Measurements from ENCODE around the gene LRRC4C. TPM values are rescaled to one million over a fixed set of nuclear protein-coding genes. Genes with fewer than 3 reads are reported as not detected.

LRRC4C gene
- total and polyA plus RNA-seq, 2 donors (not counting 3 experiments of a cell fraction or from before 2014, with no cell fraction given) = not detected

DNA sequence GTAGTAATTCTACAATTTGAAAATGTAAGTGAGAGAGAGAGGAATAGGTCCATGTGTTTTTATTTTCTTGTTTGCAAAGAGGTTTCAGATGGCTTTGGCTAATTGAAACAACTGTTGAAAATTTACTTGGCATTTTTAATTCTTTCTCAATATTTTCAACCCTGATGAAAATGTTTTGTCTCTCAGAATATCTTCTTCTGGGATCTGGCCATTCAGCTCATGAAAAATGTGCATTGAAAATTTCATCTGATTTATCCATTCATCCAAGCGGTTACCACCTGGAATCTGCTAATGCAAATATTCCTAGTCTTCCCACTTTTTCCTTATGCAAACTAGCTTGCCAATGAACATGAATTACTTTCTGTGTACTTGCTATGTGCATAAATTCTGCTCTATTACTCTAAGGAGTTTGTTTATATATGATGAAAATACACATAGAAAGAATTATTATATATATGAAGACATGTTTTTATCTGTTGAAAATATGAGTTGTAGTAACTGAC is 621.2 kb downstream of the LRRC4C start:
- H3K4me3 ChIP-seq (replicated peaks in 1 of 3; ENCODE audit: insufficient read depth in 1 of 3, low read depth in 1 of 3, low read length in 3 of 3) = no peak overlapping the region
- no peaks in the 10 kb centered on the region for H4K20me1 ChIP-seq (replicated peaks; ENCODE audit: control insufficient read depth, extremely low read depth, insufficient read depth, low read length)
- no peaks in the 10 kb centered on the region for H3K9me3 ChIP-seq (replicated peaks; ENCODE audit: control insufficient read depth, insufficient read depth, low read length)
- FAIRE-seq = no peak
- no peak overlapping the region for H2AFZ ChIP-seq (ENCODE audit: low read depth, low read length)
- H3K9me1 ChIP-seq (replicated peaks; ENCODE audit: control insufficient read depth, extremely low read depth, insufficient read depth, low read length) = no peaks in the 10 kb centered on the region
- dilution Hi-C loops (cut with MboI; ENCODE audit: extremely low pct_ligation_motif_present, low sequenced_read_pairs) (no loop called here), intact Hi-C loops (cut with micrococcal nuclease) (no loop called here)
- TF ChIP-seq JUN (IDR thresholded peaks at IDR 0.05; ENCODE audit: borderline replicate concordance, insufficient read depth, insufficient read length, low read depth) (no peak), GATA2 (IDR thresholded peaks at IDR 0.05; ENCODE audit: insufficient read depth, insufficient read length, low read depth, low read length) (no peak), POLR2AphosphoS5 (IDR thresholded peaks at IDR 0.05; ENCODE audit: insufficient read depth, low read depth, low read length) (no peak), EZH2 (IDR thresholded peaks at IDR 0.05; ENCODE audit: borderline replicate concordance, low read depth, low read length, severe bottlenecking) (no peak), FOS (IDR thresholded peaks at IDR 0.05; ENCODE audit: borderline replicate concordance, insufficient read depth, low read length) (no peak)
- no peaks in the 10 kb centered on the region for H3K4me1 ChIP-seq (ENCODE audit: control insufficient read depth, extremely low read depth, insufficient read depth, low read length)
- POLR2A ChIA-PET = no interaction called here
- H3K27ac ChIP-seq (ENCODE audit: insufficient read depth, low read depth, low read length) = no peak overlapping the region
- no peaks in the 10 kb centered on the region for H3K27me3 ChIP-seq (ENCODE audit: control insufficient read depth in 2 of 2, insufficient read depth in 2 of 2, low read length in 2 of 2)
- H3K36me3 ChIP-seq (ENCODE audit: control insufficient read depth in 2 of 2, extremely low read depth in 1 of 2, insufficient read depth in 2 of 2, low read length in 2 of 2) = no peaks in the 10 kb centered on the region
- no peak overlapping the region for H3K9ac ChIP-seq (replicated peaks; ENCODE audit: extremely low read depth, insufficient read depth, low read length)
- H3K4me2 ChIP-seq (ENCODE audit: insufficient read depth, low read length) = no peak overlapping the region
- H3K79me2 ChIP-seq (ENCODE audit: control insufficient read depth, insufficient read depth, low read length) = no peaks in the 10 kb centered on the region
- BruUV-seq (replicated peaks) = no TSS peak
- CTCF ChIA-PET = no interaction called here
- DNase-seq (ENCODE audit: low read depth, low spot score) = no peak

DNA sequence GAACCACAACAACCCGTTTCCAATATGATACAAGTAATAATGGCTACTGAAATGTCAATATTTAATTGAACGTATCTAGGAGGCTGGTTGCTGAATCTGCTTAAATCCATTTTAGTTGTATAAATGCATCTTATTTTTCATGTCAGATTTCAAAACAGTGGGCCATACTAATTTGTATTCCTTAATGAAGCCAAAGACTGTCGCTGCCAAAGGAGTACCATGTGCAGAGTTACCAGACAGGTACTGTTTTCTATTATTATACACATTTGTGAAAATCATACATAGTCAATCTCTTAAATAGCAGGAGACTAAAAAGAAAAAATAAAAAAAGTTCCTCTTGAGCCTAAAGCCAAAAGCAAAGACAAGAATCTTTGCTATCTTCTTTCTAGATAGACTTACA is 632.3 kb downstream of the LRRC4C start:
- H3K4me3 ChIP-seq (replicated peaks in 1 of 3; ENCODE audit: insufficient read depth in 1 of 3, low read depth in 1 of 3, low read length in 3 of 3) = no peak overlapping the region
- H3K4me2 ChIP-seq (ENCODE audit: insufficient read depth, low read length) = no peak overlapping the region
- intact Hi-C loops (cut with micrococcal nuclease) = no loop called here
- H3K27me3 ChIP-seq (ENCODE audit: control insufficient read depth in 2 of 2, insufficient read depth in 2 of 2, low read length in 2 of 2) = no peaks in the 10 kb centered on the region
- ChIA-PET POLR2A (no interaction called here), CTCF (no interaction called here)
- no peaks in the 10 kb centered on the region for H3K36me3 ChIP-seq (ENCODE audit: control insufficient read depth in 2 of 2, extremely low read depth in 1 of 2, insufficient read depth in 2 of 2, low read length in 2 of 2)
- H3K79me2 ChIP-seq (ENCODE audit: control insufficient read depth, insufficient read depth, low read length) = no peaks in the 10 kb centered on the region
- H3K9me3 ChIP-seq (replicated peaks; ENCODE audit: control insufficient read depth, insufficient read depth, low read length) = peaks cover 1% of the 10 kb centered on the region
- H3K9me1 ChIP-seq (replicated peaks; ENCODE audit: control insufficient read depth, extremely low read depth, insufficient read depth, low read length) = no peaks in the 10 kb centered on the region
- dilution Hi-C loops (cut with MboI; ENCODE audit: extremely low pct_ligation_motif_present, low sequenced_read_pairs) = no loop called here
- DNase-seq (ENCODE audit: low read depth, low spot score) = no peak
- no TSS peak for BruUV-seq (replicated peaks)
- H4K20me1 ChIP-seq (replicated peaks; ENCODE audit: control insufficient read depth, extremely low read depth, insufficient read depth, low read length) = no peaks in the 10 kb centered on the region
- no peak overlapping the region for H3K9ac ChIP-seq (replicated peaks; ENCODE audit: extremely low read depth, insufficient read depth, low read length)
- no peak for FAIRE-seq
- no peak overlapping the region for H2AFZ ChIP-seq (ENCODE audit: low read depth, low read length)
- no peak for TF ChIP-seq POLR2AphosphoS5 (IDR thresholded peaks at IDR 0.05; ENCODE audit: insufficient read depth, low read depth, low read length)
- TF ChIP-seq, protein P1, sequence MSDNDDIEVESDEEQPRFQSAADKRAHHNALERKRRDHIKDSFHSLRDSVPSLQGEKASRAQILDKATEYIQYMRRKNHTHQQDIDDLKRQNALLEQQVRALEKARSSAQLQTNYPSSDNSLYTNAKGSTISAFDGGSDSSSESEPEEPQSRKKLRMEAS (IDR thresholded peaks at IDR 0.05; ENCODE audit: insufficient read depth, insufficient read length) = no peak
- no peak for TF ChIP-seq JUN (IDR thresholded peaks at IDR 0.05; ENCODE audit: borderline replicate concordance, insufficient read depth, insufficient read length, low read depth)
- TF ChIP-seq, protein P2, sequence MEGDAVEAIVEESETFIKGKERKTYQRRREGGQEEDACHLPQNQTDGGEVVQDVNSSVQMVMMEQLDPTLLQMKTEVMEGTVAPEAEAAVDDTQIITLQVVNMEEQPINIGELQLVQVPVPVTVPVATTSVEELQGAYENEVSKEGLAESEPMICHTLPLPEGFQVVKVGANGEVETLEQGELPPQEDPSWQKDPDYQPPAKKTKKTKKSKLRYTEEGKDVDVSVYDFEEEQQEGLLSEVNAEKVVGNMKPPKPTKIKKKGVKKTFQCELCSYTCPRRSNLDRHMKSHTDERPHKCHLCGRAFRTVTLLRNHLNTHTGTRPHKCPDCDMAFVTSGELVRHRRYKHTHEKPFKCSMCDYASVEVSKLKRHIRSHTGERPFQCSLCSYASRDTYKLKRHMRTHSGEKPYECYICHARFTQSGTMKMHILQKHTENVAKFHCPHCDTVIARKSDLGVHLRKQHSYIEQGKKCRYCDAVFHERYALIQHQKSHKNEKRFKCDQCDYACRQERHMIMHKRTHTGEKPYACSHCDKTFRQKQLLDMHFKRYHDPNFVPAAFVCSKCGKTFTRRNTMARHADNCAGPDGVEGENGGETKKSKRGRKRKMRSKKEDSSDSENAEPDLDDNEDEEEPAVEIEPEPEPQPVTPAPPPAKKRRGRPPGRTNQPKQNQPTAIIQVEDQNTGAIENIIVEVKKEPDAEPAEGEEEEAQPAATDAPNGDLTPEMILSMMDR (IDR thresholded peaks at IDR 0.05; ENCODE audit: extremely low read depth in 1 of 2, insufficient read depth in 1 of 2, low read depth in 1 of 2, low read length in 2 of 2) = no peak
- TF ChIP-seq GATA2 (IDR thresholded peaks at IDR 0.05; ENCODE audit: insufficient read depth, insufficient read length, low read depth, low read length) = no peak
- no peak for TF ChIP-seq MYC (IDR thresholded peaks at IDR 0.05; ENCODE audit: low read depth, low read length)
- no peak for TF ChIP-seq EZH2 (IDR thresholded peaks at IDR 0.05; ENCODE audit: borderline replicate concordance, low read depth, low read length, severe bottlenecking)
- TF ChIP-seq POLR2A (IDR thresholded peaks at IDR 0.05; ENCODE audit: low read depth, low read length) = no peak
- TF ChIP-seq FOS (IDR thresholded peaks at IDR 0.05; ENCODE audit: borderline replicate concordance, insufficient read depth, low read length) = no peak
- no peak overlapping the region for H3K27ac ChIP-seq (ENCODE audit: insufficient read depth, low read depth, low read length)
- H3K4me1 ChIP-seq (ENCODE audit: control insufficient read depth, extremely low read depth, insufficient read depth, low read length) = no peaks in the 10 kb centered on the region

All from endothelial cell of umbilical vein (primary cell).